ENCODE measurements around the gene ADGRB3. TPM values are rescaled to one million over a fixed set of nuclear protein-coding genes. Genes with fewer than 3 reads are reported as not detected.
"Not testable (repeated sequence)": the region's sequence is repeated elsewhere in the genome, so short reads cannot be mapped to it uniquely, and the experiment has no call there.

Gene ADGRB3
- polyA plus RNA-seq, 3 donors: 0.04 to 0.23 (median 0.05) TPM

DNA sequence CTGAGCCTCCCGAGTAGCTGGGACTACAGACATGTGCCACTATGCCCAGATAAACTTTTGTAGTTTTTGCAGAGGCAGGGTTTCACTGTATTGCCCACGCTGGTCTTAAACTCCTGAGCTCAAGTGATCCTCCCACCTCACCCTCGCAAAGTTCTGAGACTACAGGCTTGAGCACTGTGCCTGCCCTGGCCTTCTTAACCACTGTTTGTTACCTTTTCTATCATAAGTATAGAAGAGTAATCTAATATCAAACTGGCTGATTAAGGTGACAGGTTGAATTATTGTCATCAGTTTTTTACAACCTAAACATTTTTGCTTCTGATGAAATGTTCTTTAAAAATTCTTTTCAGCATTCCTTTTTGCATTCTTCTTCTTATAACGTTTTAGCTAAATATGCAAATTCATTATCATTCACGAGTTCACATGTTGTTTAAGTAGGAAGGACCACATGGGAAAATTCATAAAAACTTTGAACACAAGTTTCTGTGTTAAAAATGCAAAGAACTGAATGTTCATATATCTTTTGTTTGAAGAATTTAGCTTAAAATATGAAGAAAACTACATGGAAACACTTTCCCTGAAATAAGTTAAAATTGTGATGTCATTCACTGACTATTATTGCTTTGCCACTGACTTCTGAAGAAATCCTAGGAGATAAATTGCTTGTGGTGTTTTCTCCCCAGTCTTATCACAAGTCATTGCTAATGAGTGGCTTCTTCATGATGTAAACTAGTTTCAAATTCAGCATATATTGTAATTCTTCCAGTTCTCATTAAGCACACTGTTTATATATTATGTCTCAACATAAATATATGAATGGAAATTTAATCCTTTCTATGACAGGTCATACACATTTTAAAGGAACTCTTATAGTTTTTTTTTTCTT is 106.7 kb downstream of the ADGRB3 start:
- Mint-ChIP-seq H3K27ac (no peak overlapping the region), H3K27me3 (ENCODE audit: low read depth in 3 of 3) (no peaks in the 10 kb centered on the region), H3K4me3 (no peak overlapping the region), H3K4me1 (peaks cover 4% of the 10 kb centered on the region), H3K9me3 (peaks cover 0 to 6% (median 0%) of the 10 kb centered on the region in 7 donors), H3K36me3 (no peaks in the 10 kb centered on the region)
- 100% methylated on average over 1 of the region's 5 CpGs for WGBS (ENCODE audit: insufficient coverage)
- Histone ChIP-seq H3K9me3 (replicated peaks in 1 of 2; ENCODE audit: control insufficient read depth in 1 of 2, insufficient read depth in 1 of 2, low read length in 2 of 2) (no peaks in the 10 kb centered on the region), H3K27ac (ENCODE audit: low read depth in 1 of 2, low read length in 2 of 2) (no peak overlapping the region), H3K4me3 (replicated peaks in 1 of 3; ENCODE audit: low read depth in 2 of 3, low read length in 3 of 3) (no peak overlapping the region), H3K4me2 (replicated peaks; ENCODE audit: extremely low read depth, low read length, poor library complexity, severe bottlenecking) (no peak overlapping the region), H3K27me3 (ENCODE audit: control insufficient read depth in 2 of 2, insufficient read depth in 2 of 2, low read length in 2 of 2) (no peaks in the 10 kb centered on the region), H3K79me2 (ENCODE audit: insufficient read depth, low read length) (no peaks in the 10 kb centered on the region), H3K36me3 (replicated peaks in 1 of 2; ENCODE audit: control insufficient read depth in 1 of 2, insufficient read depth in 2 of 2, low read length in 2 of 2) (no peaks in the 10 kb centered on the region), H2AFZ (ENCODE audit: insufficient read depth, low read depth, low read length, poor library complexity, severe bottlenecking) (no peak overlapping the region), H3K4me1 (ENCODE audit: control insufficient read depth in 1 of 2, insufficient read depth in 2 of 2, low read length in 2 of 2) (peaks cover 3 to 11% of the 10 kb centered on the region in 2 donors), H3K9ac (ENCODE audit: insufficient read depth, low read length, poor library complexity, severe bottlenecking) (no peak overlapping the region), H4K20me1 (ENCODE audit: insufficient read depth, low read length) (no peaks in the 10 kb centered on the region)
- TF ChIP-seq, protein P1, sequence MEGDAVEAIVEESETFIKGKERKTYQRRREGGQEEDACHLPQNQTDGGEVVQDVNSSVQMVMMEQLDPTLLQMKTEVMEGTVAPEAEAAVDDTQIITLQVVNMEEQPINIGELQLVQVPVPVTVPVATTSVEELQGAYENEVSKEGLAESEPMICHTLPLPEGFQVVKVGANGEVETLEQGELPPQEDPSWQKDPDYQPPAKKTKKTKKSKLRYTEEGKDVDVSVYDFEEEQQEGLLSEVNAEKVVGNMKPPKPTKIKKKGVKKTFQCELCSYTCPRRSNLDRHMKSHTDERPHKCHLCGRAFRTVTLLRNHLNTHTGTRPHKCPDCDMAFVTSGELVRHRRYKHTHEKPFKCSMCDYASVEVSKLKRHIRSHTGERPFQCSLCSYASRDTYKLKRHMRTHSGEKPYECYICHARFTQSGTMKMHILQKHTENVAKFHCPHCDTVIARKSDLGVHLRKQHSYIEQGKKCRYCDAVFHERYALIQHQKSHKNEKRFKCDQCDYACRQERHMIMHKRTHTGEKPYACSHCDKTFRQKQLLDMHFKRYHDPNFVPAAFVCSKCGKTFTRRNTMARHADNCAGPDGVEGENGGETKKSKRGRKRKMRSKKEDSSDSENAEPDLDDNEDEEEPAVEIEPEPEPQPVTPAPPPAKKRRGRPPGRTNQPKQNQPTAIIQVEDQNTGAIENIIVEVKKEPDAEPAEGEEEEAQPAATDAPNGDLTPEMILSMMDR (IDR thresholded peaks at IDR 0.05): no peak
- no peak for DNase-seq
- intact Hi-C loops (cut with micrococcal nuclease): no loop called here

DNA sequence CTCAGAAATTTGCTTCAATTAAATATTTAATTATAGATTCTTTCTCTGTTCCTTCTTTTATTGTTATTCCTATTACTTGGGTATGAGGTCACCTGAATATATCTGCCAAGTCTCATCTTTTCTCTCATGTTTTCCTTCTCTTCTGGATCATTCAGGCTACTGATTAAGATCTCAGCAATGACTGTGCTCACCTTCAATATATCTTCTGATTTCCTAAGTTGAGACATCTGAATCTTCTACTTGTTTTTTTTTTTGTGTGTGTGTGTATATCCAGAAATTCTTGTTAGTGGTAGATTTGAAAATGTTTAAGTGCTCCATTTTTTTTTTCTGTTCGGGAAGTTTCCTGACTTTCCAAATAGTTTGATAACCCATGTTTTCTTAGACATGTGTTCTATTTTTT is 108.0 kb downstream of the ADGRB3 start:
- H3K4me3 ChIP-seq (replicated peaks in 1 of 3; ENCODE audit: low read depth in 2 of 3, low read length in 3 of 3): no peak overlapping the region
- peaks cover 3 to 11% of the 10 kb centered on the region in 2 donors for H3K4me1 ChIP-seq (ENCODE audit: control insufficient read depth in 1 of 2, insufficient read depth in 2 of 2, low read length in 2 of 2)
- no peaks in the 10 kb centered on the region for H3K9me3 ChIP-seq (replicated peaks in 1 of 2; ENCODE audit: control insufficient read depth in 1 of 2, insufficient read depth in 1 of 2, low read length in 2 of 2)
- H3K27me3 ChIP-seq (ENCODE audit: control insufficient read depth in 2 of 2, insufficient read depth in 2 of 2, low read length in 2 of 2): no peaks in the 10 kb centered on the region
- H4K20me1 ChIP-seq (ENCODE audit: insufficient read depth, low read length): no peaks in the 10 kb centered on the region
- H2AFZ ChIP-seq (ENCODE audit: insufficient read depth, low read depth, low read length, poor library complexity, severe bottlenecking): no peak overlapping the region
- no peak for DNase-seq
- H3K27ac ChIP-seq (ENCODE audit: low read depth in 1 of 2, low read length in 2 of 2): no peak overlapping the region
- Mint-ChIP-seq H3K36me3 (no peaks in the 10 kb centered on the region), H3K9me3 (peaks cover 0 to 6% (median 4%) of the 10 kb centered on the region in 7 donors), H3K27ac (no peak overlapping the region), H3K4me3 (no peak overlapping the region), H3K27me3 (ENCODE audit: low read depth in 3 of 3) (no peaks in the 10 kb centered on the region), H3K4me1 (peaks cover 4% of the 10 kb centered on the region)
- intact Hi-C loops (cut with micrococcal nuclease): no loop called here
- no peaks in the 10 kb centered on the region for H3K79me2 ChIP-seq (ENCODE audit: insufficient read depth, low read length)
- no peak overlapping the region for H3K9ac ChIP-seq (ENCODE audit: insufficient read depth, low read length, poor library complexity, severe bottlenecking)
- no peak overlapping the region for H3K4me2 ChIP-seq (replicated peaks; ENCODE audit: extremely low read depth, low read length, poor library complexity, severe bottlenecking)
- TF ChIP-seq, protein P1 (IDR thresholded peaks at IDR 0.05): no peak
- H3K36me3 ChIP-seq (replicated peaks in 1 of 2; ENCODE audit: control insufficient read depth in 1 of 2, insufficient read depth in 2 of 2, low read length in 2 of 2): no peaks in the 10 kb centered on the region
- WGBS (ENCODE audit: insufficient coverage): no CpG with 5 or more reads among the region's 1 CpG

DNA sequence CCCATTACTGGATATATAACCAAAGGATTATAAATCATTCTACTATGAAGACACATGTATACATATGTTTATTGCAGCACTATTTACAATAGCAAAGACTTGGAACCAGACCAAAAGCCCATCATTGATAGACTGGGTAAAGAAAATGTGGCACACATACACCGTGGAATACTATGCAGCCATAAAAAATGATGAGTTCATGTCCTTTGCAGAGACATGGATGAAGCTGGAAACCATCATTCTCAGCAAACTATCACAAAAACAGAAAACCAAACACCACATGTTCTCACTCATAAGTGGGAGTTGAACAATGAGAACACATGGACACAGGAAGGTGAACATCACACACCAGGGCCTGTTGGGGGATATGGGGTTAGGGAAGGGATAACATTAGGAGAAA is 109.3 kb downstream of the ADGRB3 start:
- intact Hi-C loops (cut with micrococcal nuclease); DNase-seq; H3K27ac ChIP-seq (ENCODE audit: low read depth in 1 of 2, low read length in 2 of 2); H3K4me3 ChIP-seq (replicated peaks in 1 of 3; ENCODE audit: low read depth in 2 of 3, low read length in 3 of 3); H3K36me3 Mint-ChIP-seq; H3K4me3 Mint-ChIP-seq; H3K36me3 ChIP-seq (replicated peaks in 1 of 2; ENCODE audit: control insufficient read depth in 1 of 2, insufficient read depth in 2 of 2, low read length in 2 of 2); H3K27ac Mint-ChIP-seq; H3K27me3 ChIP-seq (ENCODE audit: control insufficient read depth in 2 of 2, insufficient read depth in 2 of 2, low read length in 2 of 2); H3K9ac ChIP-seq (ENCODE audit: insufficient read depth, low read length, poor library complexity, severe bottlenecking); H3K9me3 Mint-ChIP-seq; H3K79me2 ChIP-seq (ENCODE audit: insufficient read depth, low read length); H4K20me1 ChIP-seq (ENCODE audit: insufficient read depth, low read length); H3K9me3 ChIP-seq (replicated peaks in 1 of 2; ENCODE audit: control insufficient read depth in 1 of 2, insufficient read depth in 1 of 2, low read length in 2 of 2); H3K4me2 ChIP-seq (replicated peaks; ENCODE audit: extremely low read depth, low read length, poor library complexity, severe bottlenecking); H3K4me1 Mint-ChIP-seq; H3K27me3 Mint-ChIP-seq (ENCODE audit: low read depth in 3 of 3); H2AFZ ChIP-seq (ENCODE audit: insufficient read depth, low read depth, low read length, poor library complexity, severe bottlenecking): not testable (repeated sequence)
- H3K4me1 ChIP-seq (ENCODE audit: control insufficient read depth in 1 of 2, insufficient read depth in 2 of 2, low read length in 2 of 2): peaks cover 3 to 11% of the 10 kb centered on the region in 2 donors
- WGBS (ENCODE audit: insufficient coverage): no CpG with 5 or more reads among the region's 1 CpG
